ENCODE results near the gene DYNLT2. TPM values are rescaled to one million over a fixed set of nuclear protein-coding genes. Genes with fewer than 3 reads are reported as not detected.

DYNLT2 gene
- total RNA-seq, 1 donor from 2014 or later: 1.1 TPM

GRCh38 chr6:169789944-169790927 is 38.9 kb upstream of the DYNLT2 start:
- Histone ChIP-seq H3K4me3 (ENCODE audit: low read depth, low read length) (peak overlapping the region; percentile 38), H3K27me3 (ENCODE audit: control insufficient read depth, insufficient read depth, low read length) (peaks cover 2% of the 10 kb centered on the region), H3K36me3 (ENCODE audit: control insufficient read depth, insufficient read depth, low read length) (no peaks in the 10 kb centered on the region)
- TF ChIP-seq CTCF (IDR thresholded peaks at IDR 0.05; ENCODE audit: insufficient read depth, low read length, severe bottlenecking): peak; percentile 98
- DNase-seq (ENCODE audit: low read depth): peak; percentile 74
- no peak for FAIRE-seq

- H3K27me3 ChIP-seq (ENCODE audit: control insufficient read depth, insufficient read depth, low read length): no peaks in the 10 kb centered on the region
- H3K36me3 ChIP-seq (ENCODE audit: control insufficient read depth, insufficient read depth, low read length): no peaks in the 10 kb centered on the region
- FAIRE-seq (no peak), DNase-seq (ENCODE audit: low read depth) (no peak)
- TF ChIP-seq CTCF (IDR thresholded peaks at IDR 0.05; ENCODE audit: insufficient read depth, low read length, severe bottlenecking): no peak
- peak overlapping the region; percentile 38 for H3K4me3 ChIP-seq (ENCODE audit: low read depth, low read length)
These were observed 38.0 kb upstream of the DYNLT2 start for GRCh38 chr6:169789146-169789943.

DNA sequence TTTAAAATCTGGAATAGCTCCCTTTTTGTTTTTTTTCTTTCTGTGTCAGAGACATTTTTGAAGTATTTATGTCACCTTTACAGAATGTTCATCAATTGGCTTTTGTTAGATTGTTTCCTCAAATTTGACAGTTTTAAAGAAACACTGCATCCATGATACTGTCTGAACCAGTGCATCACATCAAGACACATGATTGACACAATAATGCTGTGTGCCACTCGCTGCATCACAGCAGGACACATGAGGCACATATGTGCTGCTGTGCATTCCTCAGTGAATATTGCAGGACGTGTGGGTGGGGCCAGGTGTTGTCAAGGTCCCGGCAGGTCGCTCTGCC is 37.4 kb upstream of the DYNLT2 start:
- DNase-seq (ENCODE audit: low read depth) (no peak), FAIRE-seq (no peak)
- no peaks in the 10 kb centered on the region for H3K27me3 ChIP-seq (ENCODE audit: control insufficient read depth, insufficient read depth, low read length)
- TF ChIP-seq CTCF (IDR thresholded peaks at IDR 0.05; ENCODE audit: insufficient read depth, low read length, severe bottlenecking): no peak
- H3K4me3 ChIP-seq (ENCODE audit: low read depth, low read length): no peak overlapping the region
- H3K36me3 ChIP-seq (ENCODE audit: control insufficient read depth, insufficient read depth, low read length): no peaks in the 10 kb centered on the region

GRCh38 chr6:169787797-169788196 is 36.4 kb upstream of the DYNLT2 start:
- FAIRE-seq: no peak
- no peak for TF ChIP-seq CTCF (IDR thresholded peaks at IDR 0.05; ENCODE audit: insufficient read depth, low read length, severe bottlenecking)

DNA sequence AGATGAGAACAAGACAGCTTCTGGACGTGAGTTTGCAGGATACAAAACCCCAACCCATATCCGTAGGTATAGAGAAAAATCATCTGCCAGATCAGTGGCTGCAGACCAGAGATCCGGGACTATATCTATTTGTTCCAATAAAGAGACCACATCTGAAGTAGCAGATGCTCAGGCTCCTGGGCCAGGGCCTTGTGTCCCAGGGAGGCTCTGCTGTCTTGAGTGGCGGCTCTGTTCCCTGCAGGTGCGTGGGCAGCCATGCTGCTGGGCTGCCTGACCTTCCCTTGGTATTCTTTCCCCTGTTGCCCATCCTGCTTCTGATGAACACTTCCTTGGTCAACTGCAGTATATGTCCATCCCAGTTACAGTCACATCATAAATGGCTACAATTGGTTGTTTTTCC is 35.0 kb upstream of the DYNLT2 start:
- H3K4me3 ChIP-seq (ENCODE audit: low read depth, low read length): no peak overlapping the region
- no peak for TF ChIP-seq CTCF (IDR thresholded peaks at IDR 0.05; ENCODE audit: insufficient read depth, low read length, severe bottlenecking)
- H3K36me3 ChIP-seq (ENCODE audit: control insufficient read depth, insufficient read depth, low read length): no peaks in the 10 kb centered on the region
- FAIRE-seq: no peak
- H3K27me3 ChIP-seq (ENCODE audit: control insufficient read depth, insufficient read depth, low read length): no peaks in the 10 kb centered on the region
- DNase-seq (ENCODE audit: low read depth): no peak

More at GRCh38 chr6:169787797-169788196, 36.4 kb upstream of the DYNLT2 start:
- Histone ChIP-seq H3K36me3 (ENCODE audit: control insufficient read depth, insufficient read depth, low read length) (no peaks in the 10 kb centered on the region), H3K4me3 (ENCODE audit: low read depth, low read length) (no peak overlapping the region), H3K27me3 (ENCODE audit: control insufficient read depth, insufficient read depth, low read length) (no peaks in the 10 kb centered on the region)
- DNase-seq (ENCODE audit: low read depth): no peak
